GM18498 (cell line): ENCODE results near the gene CELF2.

ENCODE experiments used
- ATAC-seq: cut with Tn5 transposase; IDR thresholded peaks from one replicate; pipeline ENCODE4 v1.9.1; 2021; ENCODE audit warnings: mild to moderate bottlenecking, moderate library complexity; ENCODE audit not compliant: unreplicated experiment

CELF2 gene

GRCh38 chr10:11317936-11318670, 300.4 kb downstream of the CELF2 start:
- no peak for ATAC-seq

- ATAC-seq, result no peak
These were observed 301.3 kb downstream of the CELF2 start for GRCh38 chr10:11318826-11319598.

- ATAC-seq, result no peak
These were observed 302.4 kb downstream of the CELF2 start for GRCh38 chr10:11319990-11320602.

- ATAC-seq, result no peak
These were observed 303.3 kb downstream of the CELF2 start for GRCh38 chr10:11320809-11321520.

GRCh38 chr10:11322698-11323097, 305.0 kb downstream of the CELF2 start:
- ATAC-seq, result no peak

GRCh38 chr10:11324761-11325321, 307.2 kb downstream of the CELF2 start:
- no peak for ATAC-seq

- no peak for ATAC-seq
These were observed 308.1 kb downstream of the CELF2 start for GRCh38 chr10:11325817-11326216.

- ATAC-seq, result no peak
These were observed 308.6 kb downstream of the CELF2 start for GRCh38 chr10:11326241-11326640.

- ATAC-seq, result no peak
These were observed 309.4 kb downstream of the CELF2 start for GRCh38 chr10:11326913-11327616.

- no peak for ATAC-seq
These were observed 310.8 kb downstream of the CELF2 start for GRCh38 chr10:11328264-11329061.

GRCh38 chr10:11329062-11329673, 311.5 kb downstream of the CELF2 start:
- no peak for ATAC-seq

- ATAC-seq, result no peak
These were observed 312.8 kb downstream of the CELF2 start for GRCh38 chr10:11330383-11331045.

- ATAC-seq, result no peak
These were observed 313.4 kb downstream of the CELF2 start for GRCh38 chr10:11331046-11331577.

GRCh38 chr10:11331726-11332125, 314.1 kb downstream of the CELF2 start:
- no peak for ATAC-seq

GRCh38 chr10:11332846-11333245, 315.2 kb downstream of the CELF2 start:
- no peak for ATAC-seq

GRCh38 chr10:11334436-11334835, 316.8 kb downstream of the CELF2 start:
- no peak for ATAC-seq

- ATAC-seq, result no peak
These were observed 317.5 kb downstream of the CELF2 start for GRCh38 chr10:11335167-11335652.

GRCh38 chr10:11335881-11336430, 318.3 kb downstream of the CELF2 start:
- no peak for ATAC-seq
